Sigmoid colon (tissue), 7 donors: Measurements from ENCODE around the gene ADARB1. TPM values are rescaled to one million over a fixed set of nuclear protein-coding genes. Genes with fewer than 3 reads are reported as not detected.
A peak's percentile ranks its signal among the peaks of the same experiment; 100 is the strongest.

Experiments
- DNase-seq: peaks from one replicate; pipeline ENCODE4 v3.0.0-alpha.2; 2019
- H3K27ac ChIP-seq, 4 donors: fragments of 200-600 bp; sonication (generic); one replicate each; pipeline ENCODE4 v1.5.1; 2016 to 2019; ENCODE audit warnings: mild to moderate bottlenecking in 1 of 4
- H3K27me3 ChIP-seq, 3 donors: fragments of 200-600 bp; sonication (generic); one replicate each; pipeline ENCODE4 v1.5.1; 2019; ENCODE audit warnings: mild to moderate bottlenecking in 1 of 3
- H3K36me3 ChIP-seq, 4 donors: fragments of 200-600 bp; sonication (generic); one replicate each; pipeline ENCODE4 v1.5.1; 2016 to 2019
- H3K4me1 ChIP-seq, 4 donors: fragments of 200-600 bp; sonication (generic); one replicate each; pipeline ENCODE4 v1.5.1; 2017 to 2019
- H3K4me3 ChIP-seq, 4 donors: fragments of 200-600 bp; sonication (generic); one replicate each; pipeline ENCODE4 v1.5.1; 2017 to 2019; ENCODE audit warnings: mild to moderate bottlenecking in 2 of 4, moderate library complexity in 1 of 4
- H3K9me3 ChIP-seq, 4 donors: fragments of 200-600 bp in 3 of 4; sonication (generic) in 3 of 4; one replicate each; pipeline versions ENCODE4 v1.5.1 to v1.6.1; 2013 to 2019
- EP300 ChIP-seq, 4 donors: sonication (generic); formaldehyde crosslinking; IDR thresholded peaks; one replicate each; pipeline ENCODE4 v1.6.1; 2017; ENCODE audit warnings: antibody characterized with exemption in 4 of 4
- POLR2A ChIP-seq, 2 donors: fragments of 450-650 bp; IDR thresholded peaks; one replicate each; pipeline ENCODE4 v1.6.1; 2016; ENCODE audit warnings: antibody characterized with exemption in 2 of 2, mild to moderate bottlenecking in 2 of 2, moderate library complexity in 2 of 2
- POLR2AphosphoS5 ChIP-seq, 4 donors: sonication (generic); formaldehyde crosslinking; IDR thresholded peaks; one replicate each; pipeline ENCODE4 v1.6.1; 2017; ENCODE audit warnings: antibody characterized with exemption in 4 of 4
- WGBS, 2 donors: extraction: QIAGEN DNeasy Blood & Tissue Kit; methylation state at CpG; one replicate each; pipeline ENCODE4 v1.1.7; 2013; 5-methylcytosine and 5-hydroxymethylcytosine counted together
- intact Hi-C: fragments of 100-400 bp; cut with DNase I; formaldehyde crosslinking; loops from one replicate; pipeline ENCODE4 v1.15.1; 2023
- polyA plus RNA-seq, 3 donors: library from polyadenylated mRNA; stranded (reverse); fragments of 200-250 nt; gene quantifications; one replicate each; pipeline ENCODE4 v1.2.3, GENCODE V29; 2013
- total RNA-seq, 4 donors: library from RNA; depleted of rRNA; stranded (reverse); fragments of >200 nt; gene quantifications; one replicate each; pipeline ENCODE4 v1.1.0, GENCODE V29; 2016
- TF ChIP-seq, protein P1 (sequence below), 4 experiments: fragments of 450-650 bp in 3 of 4; fragments of 200-600 bp in 1 of 4; IDR thresholded peaks; one replicate each; pipeline ENCODE4 v1.5.1; 2016 to 2019; ENCODE audit warnings: antibody characterized with exemption in 4 of 4, mild to moderate bottlenecking in 3 of 4, moderate library complexity in 2 of 4
- donor health status: healthy with polysubstance abuse.
- donor health status: Bipolar disorder and iron deficiency.
- donor health status: healthy.

Gene ADARB1
- total and polyA plus RNA-seq, 7 donors, result 0.92 to 102 (median 41.3) TPM

- intact Hi-C loops, result no loop called here
- DNase-seq, result peak; percentile 55
- no peak overlapping the region for H3K4me3 ChIP-seq
- H3K9me3 ChIP-seq, result no peaks in the 10 kb centered on the region
- no peak for TF ChIP-seq POLR2A (IDR thresholded peaks at IDR 0.05)
- TF ChIP-seq POLR2AphosphoS5 (IDR thresholded peaks at IDR 0.05), result no peak
- TF ChIP-seq, protein P1, sequence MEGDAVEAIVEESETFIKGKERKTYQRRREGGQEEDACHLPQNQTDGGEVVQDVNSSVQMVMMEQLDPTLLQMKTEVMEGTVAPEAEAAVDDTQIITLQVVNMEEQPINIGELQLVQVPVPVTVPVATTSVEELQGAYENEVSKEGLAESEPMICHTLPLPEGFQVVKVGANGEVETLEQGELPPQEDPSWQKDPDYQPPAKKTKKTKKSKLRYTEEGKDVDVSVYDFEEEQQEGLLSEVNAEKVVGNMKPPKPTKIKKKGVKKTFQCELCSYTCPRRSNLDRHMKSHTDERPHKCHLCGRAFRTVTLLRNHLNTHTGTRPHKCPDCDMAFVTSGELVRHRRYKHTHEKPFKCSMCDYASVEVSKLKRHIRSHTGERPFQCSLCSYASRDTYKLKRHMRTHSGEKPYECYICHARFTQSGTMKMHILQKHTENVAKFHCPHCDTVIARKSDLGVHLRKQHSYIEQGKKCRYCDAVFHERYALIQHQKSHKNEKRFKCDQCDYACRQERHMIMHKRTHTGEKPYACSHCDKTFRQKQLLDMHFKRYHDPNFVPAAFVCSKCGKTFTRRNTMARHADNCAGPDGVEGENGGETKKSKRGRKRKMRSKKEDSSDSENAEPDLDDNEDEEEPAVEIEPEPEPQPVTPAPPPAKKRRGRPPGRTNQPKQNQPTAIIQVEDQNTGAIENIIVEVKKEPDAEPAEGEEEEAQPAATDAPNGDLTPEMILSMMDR (IDR thresholded peaks at IDR 0.05), result no peak
- no peak for TF ChIP-seq EP300 (IDR thresholded peaks at IDR 0.05)
- H3K36me3 ChIP-seq, result peaks cover 0 to 37% (median 2%) of the 10 kb centered on the region in 4 donors
- 91 to 93% methylated on average over 14 of the region's 14 CpGs for WGBS, 2 donors
- H3K27me3 ChIP-seq, result no peaks in the 10 kb centered on the region
- no peak overlapping the region for H3K27ac ChIP-seq
- H3K4me1 ChIP-seq, result peaks cover 0 to 26% (median 16%) of the 10 kb centered on the region in 4 donors
Measured at GRCh38 chr21:45148316-45148990, 74.1 kb downstream of the ADARB1 start.

DNA sequence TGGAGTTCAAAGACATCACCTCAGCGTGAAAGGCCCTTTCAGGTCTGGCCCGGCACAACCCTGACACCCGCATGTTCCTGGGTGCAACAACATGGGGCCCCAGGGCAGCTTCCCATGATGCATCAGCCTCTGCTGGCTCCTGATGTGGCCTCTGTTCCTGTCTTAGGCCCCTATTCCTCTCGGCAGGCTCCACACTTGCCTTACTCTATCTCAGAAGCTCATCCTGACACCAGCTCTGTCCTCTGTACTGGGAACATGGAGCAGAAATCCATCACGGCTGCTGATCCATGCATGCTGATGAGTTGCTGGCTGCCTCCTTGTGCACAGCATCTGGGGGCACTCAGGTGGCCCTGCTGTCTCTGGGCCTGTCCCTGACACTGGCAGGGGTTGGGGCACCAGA is 74.6 kb downstream of the ADARB1 start:
- no peak overlapping the region for H3K27ac ChIP-seq
- DNase-seq, result peak; percentile 55
- WGBS, 2 donors, result 91 to 93% methylated on average over 5 of the region's 5 CpGs
- TF ChIP-seq POLR2AphosphoS5 (IDR thresholded peaks at IDR 0.05) (no peak), POLR2A (IDR thresholded peaks at IDR 0.05) (no peak), EP300 (IDR thresholded peaks at IDR 0.05) (no peak)
- TF ChIP-seq, protein P1 (IDR thresholded peaks at IDR 0.05), result no peak
- peaks cover 0 to 30% (median 17%) of the 10 kb centered on the region in 4 donors for H3K4me1 ChIP-seq
- intact Hi-C loops, result no loop called here
- H3K9me3 ChIP-seq, result no peaks in the 10 kb centered on the region
- H3K27me3 ChIP-seq, result no peaks in the 10 kb centered on the region
- no peak overlapping the region for H3K4me3 ChIP-seq
- H3K36me3 ChIP-seq, result peaks cover 0 to 35% (median 2%) of the 10 kb centered on the region in 4 donors

DNA sequence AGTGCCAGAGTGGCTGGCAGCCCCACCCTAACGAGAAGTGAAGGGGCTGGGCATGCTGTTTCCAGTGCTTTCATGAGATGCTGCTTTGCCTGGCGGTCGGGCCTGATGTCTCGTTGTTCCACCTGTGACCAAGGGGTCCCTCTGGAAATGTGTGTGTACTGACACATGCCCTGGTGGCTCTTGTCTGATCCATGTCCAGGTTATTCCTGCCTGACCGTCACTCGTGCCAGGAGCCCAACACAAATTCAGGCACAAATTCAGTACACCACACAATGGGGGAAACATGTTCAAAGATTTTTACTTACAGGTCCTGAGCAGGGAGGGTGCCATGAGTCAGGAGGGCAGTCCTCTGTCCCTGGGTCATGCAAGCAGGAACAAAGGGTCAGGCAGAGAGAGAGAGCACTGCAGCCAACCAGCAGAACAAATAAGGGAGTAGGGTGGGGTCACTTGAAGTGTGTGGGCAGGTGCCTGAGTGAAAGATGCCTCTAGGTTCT is 76.3 kb downstream of the ADARB1 start:
- Histone ChIP-seq H3K36me3 (peaks cover 0 to 21% (median 0%) of the 10 kb centered on the region in 4 donors), H3K4me1 (peaks cover 0 to 44% (median 29%) of the 10 kb centered on the region in 4 donors), H3K4me3 (no peak overlapping the region), H3K9me3 (no peaks in the 10 kb centered on the region), H3K27ac (no peak overlapping the region), H3K27me3 (no peaks in the 10 kb centered on the region)
- intact Hi-C loops, result no loop called here
- 87 to 91% methylated on average over 6 of the region's 6 CpGs for WGBS, 2 donors
- peak; percentile 48 for DNase-seq
- no peak for TF ChIP-seq EP300 (IDR thresholded peaks at IDR 0.05)

- DNase-seq, result peak; percentile 50
- Histone ChIP-seq H3K4me3 (no peak overlapping the region), H3K9me3 (no peaks in the 10 kb centered on the region), H3K4me1 (peaks cover 0 to 44% (median 29%) of the 10 kb centered on the region in 4 donors), H3K27me3 (no peaks in the 10 kb centered on the region), H3K27ac (peak overlapping the region in 2 of 4 donors; percentile 41 to 61), H3K36me3 (peaks cover 0 to 14% (median 0%) of the 10 kb centered on the region in 4 donors)
- WGBS, 2 donors, result 73 to 81% methylated on average over 10 of the region's 10 CpGs
- intact Hi-C loops, result no loop called here
- TF ChIP-seq POLR2A (IDR thresholded peaks at IDR 0.05) (no peak), POLR2AphosphoS5 (IDR thresholded peaks at IDR 0.05) (no peak), EP300 (IDR thresholded peaks at IDR 0.05) (no peak)
- TF ChIP-seq, protein P1 (IDR thresholded peaks at IDR 0.05), result no peak
Measured at GRCh38 chr21:45151445-45152160, 77.2 kb downstream of the ADARB1 start.

DNA sequence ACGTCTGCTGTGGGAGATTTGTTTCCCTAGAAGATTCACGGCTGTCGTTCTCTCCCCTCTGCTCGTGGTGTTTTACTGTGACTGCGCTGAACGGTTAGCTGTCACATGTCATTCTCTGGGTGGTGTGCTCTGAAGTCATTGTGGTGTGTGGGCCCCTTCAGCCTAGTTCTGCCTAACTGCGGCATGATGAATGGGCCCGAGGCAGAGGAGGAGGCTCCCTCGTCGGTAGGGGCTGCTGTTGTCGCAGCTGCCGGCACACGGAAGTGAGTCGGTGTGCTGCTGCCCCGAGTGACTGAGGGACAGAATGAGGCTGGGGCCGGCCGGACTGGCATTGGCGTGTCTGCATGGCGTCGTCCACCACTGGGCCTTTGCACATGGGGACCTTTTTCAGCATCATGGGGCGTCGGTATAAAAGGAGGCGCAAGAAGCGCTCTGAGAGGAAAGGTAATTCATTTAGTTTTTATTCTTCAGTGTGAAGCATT is 77.9 kb downstream of the ADARB1 start:
- TF ChIP-seq POLR2A (IDR thresholded peaks at IDR 0.05) (no peak), POLR2AphosphoS5 (IDR thresholded peaks at IDR 0.05) (no peak), EP300 (IDR thresholded peaks at IDR 0.05) (no peak)
- TF ChIP-seq, protein P1 (IDR thresholded peaks at IDR 0.05), result no peak

More for the DNA sequence above, 77.9 kb downstream of the ADARB1 start:
- Histone ChIP-seq H3K27me3 (no peaks in the 10 kb centered on the region), H3K36me3 (peaks cover 0 to 14% (median 0%) of the 10 kb centered on the region in 4 donors), H3K27ac (peak overlapping the region in 2 of 4 donors; percentile 41 to 61), H3K4me3 (peak overlapping the region in 1 of 4 donors; percentile 0), H3K4me1 (peaks cover 0 to 44% (median 29%) of the 10 kb centered on the region in 4 donors), H3K9me3 (no peaks in the 10 kb centered on the region)
- 35 to 55% methylated on average over 24 of the region's 24 CpGs for WGBS, 2 donors
- peak; percentile 80 for DNase-seq
- intact Hi-C loops, result no loop called here
